CD4-positive, alpha-beta T cell treated with Interleukin-17A for 4 hours (primary cell): ENCODE data around the gene OGDH.
"Not testable (repeated sequence)": the region's sequence is repeated elsewhere in the genome, so short reads cannot be mapped to it uniquely, and the experiment has no call there.

Experiments
- DNase-seq: peaks from one replicate; pipeline ENCODE4 v3.0.0-alpha.2; 2020; ENCODE audit warnings: mixed read lengths

OGDH gene

DNA sequence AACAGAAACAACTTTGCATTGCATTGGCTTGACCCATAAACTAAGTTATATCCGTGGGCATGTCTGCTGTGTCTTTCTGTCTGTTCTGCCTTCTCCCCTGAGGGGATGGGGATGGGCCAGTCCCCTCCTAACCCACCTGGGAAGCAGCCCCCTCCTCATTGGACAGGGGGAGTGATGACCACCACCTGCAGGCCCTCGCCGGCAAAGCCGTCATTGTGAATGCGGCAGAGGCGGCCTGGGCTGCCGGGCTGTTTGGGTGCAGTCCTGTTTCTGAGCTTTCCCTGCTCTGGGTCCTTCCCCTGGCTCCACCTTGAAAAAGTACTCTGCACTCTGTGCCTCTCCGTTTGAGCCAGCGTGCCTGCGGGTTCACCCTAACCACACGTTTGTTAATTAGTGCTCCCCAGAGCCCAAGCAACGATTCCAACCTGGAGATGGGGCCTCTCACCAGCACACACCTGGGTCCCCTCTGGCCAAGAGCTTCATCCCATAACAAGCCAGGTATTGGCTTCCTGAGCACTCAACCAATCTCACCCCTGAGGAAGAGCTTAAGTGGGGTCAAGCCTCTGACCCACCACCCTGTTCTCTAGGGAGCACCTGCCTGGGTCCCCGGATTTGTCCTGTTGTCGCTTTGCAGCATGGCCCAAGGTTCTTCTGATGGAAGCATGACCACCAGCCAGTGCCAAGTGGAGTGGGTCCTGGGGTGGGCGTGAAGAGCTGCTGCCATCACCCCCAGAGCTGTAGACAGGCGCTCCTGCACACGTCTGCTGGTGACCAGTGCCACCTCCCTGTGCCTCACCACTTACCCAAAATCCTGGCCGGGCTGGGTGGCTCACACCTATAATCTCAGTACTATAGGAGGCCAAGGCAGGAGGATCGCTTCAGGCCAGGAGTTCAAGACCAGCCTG, 102.8 kb downstream of the OGDH start:
- no peak for DNase-seq

DNA sequence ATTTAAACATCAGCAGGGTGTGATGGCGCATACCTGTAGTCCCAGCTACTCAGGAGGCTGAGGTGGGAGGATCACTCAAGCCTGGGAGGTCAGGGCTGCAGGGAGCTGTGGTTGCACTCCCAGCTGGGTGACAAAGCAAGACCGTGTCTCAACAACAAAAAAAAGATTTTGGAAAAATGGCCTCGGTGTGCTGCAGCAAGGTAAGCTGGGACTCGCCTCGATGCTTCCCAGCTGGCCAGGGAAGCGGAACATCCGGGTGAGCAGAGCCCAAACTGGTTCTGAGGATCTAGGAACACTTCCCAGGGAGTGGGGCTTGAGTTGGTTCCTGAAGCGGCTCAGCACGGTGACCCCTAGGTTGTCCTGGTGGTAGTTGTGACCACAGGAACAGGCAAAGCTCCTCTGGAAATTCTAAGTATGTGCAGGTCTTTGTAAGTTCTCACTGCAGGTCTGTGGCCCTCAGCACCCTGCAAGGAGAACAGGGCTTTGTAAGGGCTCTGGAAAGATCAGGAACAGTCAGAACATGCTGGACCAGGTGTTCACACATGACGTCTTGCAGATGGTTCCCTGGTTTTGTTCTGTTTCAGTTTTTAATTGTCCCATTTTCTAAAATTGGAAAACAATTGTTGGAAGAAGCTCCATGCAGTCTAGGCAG, 103.6 kb downstream of the OGDH start:
- DNase-seq = no peak

GRCh38 chr7:44711528-44711927, 105.1 kb downstream of the OGDH start:
- DNase-seq = no peak

GRCh38 chr7:44712012-44712411, 105.6 kb downstream of the OGDH start:
- DNase-seq = no peak

DNA sequence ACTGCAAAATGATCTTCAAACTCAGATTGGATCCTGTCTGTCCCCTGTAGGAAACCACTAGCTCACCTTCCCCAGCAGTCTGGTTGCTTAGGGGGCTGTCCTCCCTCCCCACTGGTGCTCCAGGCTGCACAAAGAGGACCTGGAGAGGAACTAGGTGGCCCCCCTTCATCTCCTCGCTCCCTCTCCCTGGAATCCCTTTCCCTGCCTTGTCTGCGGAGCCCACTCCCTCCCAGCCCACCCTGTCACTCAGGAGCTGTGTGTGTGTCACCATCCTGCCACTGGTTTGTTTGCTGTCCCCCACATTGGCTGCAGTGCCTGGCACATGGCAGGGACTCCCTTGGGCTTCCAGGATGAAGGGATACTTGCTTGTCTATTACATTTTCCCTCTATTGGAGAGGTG, 106.7 kb downstream of the OGDH start:
- no peak for DNase-seq

GRCh38 chr7:44713680-44714335, 107.4 kb downstream of the OGDH start:
- no peak for DNase-seq

- no peak for DNase-seq
Observed at GRCh38 chr7:44716205-44716604, 109.8 kb downstream of the OGDH start.

DNA sequence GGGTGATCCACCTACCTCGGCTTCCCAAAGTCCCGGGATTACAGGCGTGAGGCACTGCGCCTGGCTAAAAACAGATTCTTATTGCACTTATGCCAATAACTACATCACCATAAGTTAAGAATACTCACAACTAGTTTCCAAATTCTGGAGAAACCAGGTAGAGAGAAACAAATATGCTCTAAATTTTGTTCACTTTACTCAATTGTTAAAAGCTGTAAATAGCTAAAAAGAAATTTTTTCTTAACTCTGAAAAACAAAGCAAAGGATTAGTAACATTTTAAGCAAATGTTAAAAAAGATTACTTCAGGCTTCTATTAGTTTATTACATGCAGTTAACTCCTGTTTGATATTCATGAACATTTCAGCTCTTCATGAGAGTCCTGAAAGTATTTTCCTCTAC, 113.9 kb downstream of the OGDH start:
- no peak for DNase-seq

DNA sequence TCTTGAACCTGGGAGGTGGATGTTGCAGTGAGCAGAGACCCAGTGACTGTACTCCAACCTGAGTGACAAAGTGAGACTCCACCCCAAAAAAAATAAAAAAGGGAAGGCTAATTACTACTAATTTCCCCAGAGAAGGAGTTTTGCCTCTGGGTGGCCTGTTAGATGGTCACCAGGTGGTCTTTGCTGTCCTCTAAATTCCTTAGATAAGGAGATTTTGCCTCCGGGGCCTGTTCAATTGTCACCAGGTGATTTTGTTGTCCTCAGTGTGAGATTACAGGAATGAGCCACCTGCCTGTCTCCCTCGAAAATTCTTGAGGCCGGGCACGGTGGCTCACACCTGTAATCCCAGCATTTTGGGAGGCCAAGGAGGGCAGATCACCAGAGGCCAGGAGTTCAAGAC, 117.8 kb downstream of the OGDH start:
- no peak for DNase-seq

GRCh38 chr7:44726250-44726649, 119.8 kb downstream of the OGDH start:
- not testable (repeated sequence) for DNase-seq

GRCh38 chr7:44727158-44727936, 120.9 kb downstream of the OGDH start:
- DNase-seq = no peak

DNA sequence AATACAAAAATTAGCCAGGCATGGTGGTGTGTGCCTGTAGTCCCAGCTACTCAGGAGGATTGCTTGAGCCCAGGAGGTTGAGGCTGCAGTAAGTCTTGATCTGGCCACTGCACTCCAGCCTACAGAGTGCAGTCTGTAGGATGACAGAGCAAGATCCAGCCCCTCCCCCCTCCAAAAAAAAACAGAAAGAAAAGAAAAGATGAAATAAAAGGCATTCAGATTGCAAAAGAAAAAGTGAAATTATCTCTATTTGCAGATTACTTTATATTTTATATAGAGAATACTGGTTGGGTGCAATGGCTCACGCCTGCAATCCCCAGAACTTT, 121.5 kb downstream of the OGDH start:
- no peak for DNase-seq

- DNase-seq = no peak
Observed at GRCh38 chr7:44729949-44730590, 123.6 kb downstream of the OGDH start.

GRCh38 chr7:44732971-44733370, 126.5 kb downstream of the OGDH start:
- not testable (repeated sequence) for DNase-seq

- no peak for DNase-seq
Observed at GRCh38 chr7:44733708-44734481, 127.5 kb downstream of the OGDH start.

DNA sequence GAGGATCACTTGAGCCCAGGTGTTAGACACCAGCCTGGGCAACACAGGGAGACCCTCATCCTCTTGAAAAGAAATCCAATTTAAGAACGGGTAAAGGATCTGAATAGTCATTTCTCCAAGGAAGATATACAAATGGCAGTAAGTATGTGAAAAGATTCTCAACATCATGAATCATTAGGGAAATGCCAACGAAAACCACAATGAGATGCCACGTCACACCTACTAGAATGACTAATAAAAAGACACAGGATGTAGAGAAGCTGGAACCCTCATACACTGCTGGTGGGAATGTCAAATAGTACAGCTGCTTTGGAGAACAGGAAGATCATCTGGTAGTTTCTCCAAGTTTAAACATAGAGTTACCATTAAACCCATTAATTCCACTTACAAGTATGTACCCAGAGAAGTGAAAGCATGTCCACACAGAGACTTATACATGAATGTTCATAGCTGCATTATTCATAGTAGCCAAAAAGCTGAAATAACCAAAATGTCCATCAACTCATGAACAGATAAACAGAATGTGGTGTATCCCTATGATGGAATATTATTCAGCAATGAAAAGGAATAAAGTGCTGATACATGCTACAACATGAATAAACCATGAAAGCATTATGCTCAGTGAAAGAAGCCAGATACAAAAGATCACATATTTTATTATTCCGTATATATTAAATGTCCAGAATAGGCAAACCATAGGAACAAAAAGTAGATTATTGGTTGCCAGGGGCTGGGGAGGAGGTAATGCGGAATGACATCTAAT, 129.2 kb downstream of the OGDH start:
- peak; percentile 55 for DNase-seq

DNA sequence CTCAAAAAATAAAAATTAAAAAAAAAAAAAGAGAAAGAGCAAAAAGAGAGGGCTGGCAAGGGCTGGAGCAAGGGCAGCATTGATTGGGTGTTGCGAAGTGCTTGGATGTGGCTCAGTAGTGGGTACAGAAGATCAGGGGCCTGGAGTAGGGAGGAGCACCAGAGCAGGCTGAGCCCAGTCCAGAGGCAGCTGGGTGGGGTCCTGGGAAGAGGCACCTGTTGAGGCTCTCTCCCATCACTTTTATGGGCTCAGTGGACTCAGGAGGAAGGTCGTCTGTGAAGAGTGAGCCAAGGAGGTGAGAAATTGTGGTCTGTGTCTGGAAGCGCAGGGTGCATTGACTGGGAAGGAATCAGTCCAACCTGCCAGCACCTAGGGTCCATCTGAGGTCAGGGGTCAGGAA, 130.5 kb downstream of the OGDH start:
- no peak for DNase-seq

DNA sequence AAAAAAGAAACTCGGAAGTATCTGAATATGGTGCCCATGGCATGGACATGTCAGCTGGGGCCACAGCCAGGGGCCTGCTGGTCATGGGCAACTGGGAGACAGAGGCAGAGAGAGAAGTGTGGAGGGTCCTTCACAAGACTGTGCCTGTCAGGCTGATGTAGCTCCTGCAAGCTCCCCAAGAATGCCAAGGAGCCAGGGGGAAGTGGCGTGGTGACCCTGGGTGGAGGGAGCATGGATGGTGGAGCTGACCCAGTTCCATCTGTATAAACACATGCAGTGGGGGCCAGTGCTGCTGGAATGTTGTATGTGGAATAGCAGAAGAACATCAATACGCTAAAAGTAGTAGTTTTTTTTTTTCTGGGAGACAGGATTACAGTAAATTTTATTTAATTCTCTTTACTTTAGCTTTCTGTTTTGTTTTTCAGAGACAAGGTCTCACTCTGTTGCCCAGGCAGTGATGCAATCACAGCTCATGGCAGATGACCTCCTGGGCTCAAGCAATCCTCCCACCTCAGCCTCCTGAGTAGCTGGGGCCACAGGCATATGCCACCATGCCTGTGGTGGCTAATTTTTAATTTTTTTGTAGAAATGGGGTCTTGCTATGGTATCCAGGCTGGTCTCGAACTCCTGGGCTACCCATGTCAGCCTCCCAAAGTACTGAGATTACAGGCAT, 131.8 kb downstream of the OGDH start:
- no peak for DNase-seq

GRCh38 chr7:44738876-44739665, 132.6 kb downstream of the OGDH start:
- no peak for DNase-seq

- DNase-seq = no peak
Observed at GRCh38 chr7:44740055-44740454, 133.6 kb downstream of the OGDH start.
